ENCODE results near the gene SORD.
"Not testable (repeated sequence)": the region's sequence is repeated elsewhere in the genome, so short reads cannot be mapped to it uniquely, and the experiment has no call there.

SORD gene

DNA sequence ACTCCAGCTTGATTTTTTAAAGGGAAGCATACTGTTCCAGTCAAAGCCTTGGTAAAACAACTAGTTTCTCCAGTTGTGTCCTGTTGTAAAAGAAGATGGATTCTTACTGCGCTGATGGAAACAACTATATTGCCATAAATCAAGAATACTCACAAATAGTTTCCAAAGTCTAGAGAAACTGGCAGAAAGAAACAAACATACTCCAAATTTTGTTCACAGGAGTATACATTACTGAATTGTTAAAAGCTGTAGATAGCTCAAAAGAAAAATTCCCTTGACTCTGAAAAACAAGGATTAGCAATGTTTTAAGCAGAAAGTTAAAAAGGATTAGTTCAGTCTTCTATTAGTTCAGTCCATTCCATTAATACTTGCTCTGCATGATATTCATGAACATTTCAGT lies 27.6 kb downstream of the SORD start:
- Histone ChIP-seq H3K9ac (no peak overlapping the region), H3K36me3 (peaks cover 36 to 79% (median 74%) of the 10 kb centered on the region in 11 experiments), H3K27ac (peak overlapping the region in 5 of 11 experiments; percentile 87 to 91 (median 88); a peak in 8 of 22 replicates), H3K4me3 (peak overlapping the region in 2 of 10 experiments; percentile 6 to 41; a peak in 1 of 20 replicates), H4K20me1 (no peaks in the 10 kb centered on the region), H3K27me3 (no peaks in the 10 kb centered on the region), H3K9me3 (replicated peaks in 1 of 11) (peaks cover 16 to 74% (median 70%) of the 10 kb centered on the region in 11 experiments), H3K4me2 (no peak overlapping the region), H3K4me1 (peaks cover 0 to 29% (median 18%) of the 10 kb centered on the region in 10 experiments; a peak in 14 of 20 replicates)
- TF ChIP-seq Cebpa-rat (IDR thresholded peaks at IDR 0.05), result no peak

DNA sequence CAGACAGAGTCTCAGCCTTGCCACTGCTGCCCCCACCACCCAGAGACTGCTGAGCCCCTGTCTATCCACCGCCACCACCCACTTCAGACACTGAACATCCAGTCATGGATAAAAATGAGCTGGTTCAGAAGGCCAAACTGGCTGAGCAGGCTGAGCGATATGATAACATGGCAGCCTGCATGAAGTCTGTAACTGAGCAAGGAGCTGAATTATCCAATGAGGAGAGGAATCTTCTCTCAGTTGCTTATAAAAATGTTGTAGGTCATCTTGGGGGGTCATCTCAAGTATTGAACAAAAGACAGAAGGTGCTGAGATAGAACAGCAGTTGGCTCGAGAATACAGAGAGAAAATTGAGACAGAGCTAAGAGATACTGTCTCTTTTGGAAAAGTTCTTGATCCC lies 29.7 kb downstream of the SORD start:
- Histone ChIP-seq H3K36me3 (peaks cover 33 to 72% (median 69%) of the 10 kb centered on the region in 11 experiments), H3K9me3 (replicated peaks in 1 of 11) (peaks cover 30 to 72% (median 71%) of the 10 kb centered on the region in 11 experiments), H3K27ac (peak overlapping the region in 1 of 11 experiments; percentile 31; a peak in 2 of 22 replicates), H3K4me1 (peaks cover 0 to 25% (median 16%) of the 10 kb centered on the region in 10 experiments; a peak in 14 of 20 replicates), H3K4me3 (peak overlapping the region in 1 of 10 experiments; percentile 28; a peak in 2 of 20 replicates)
- H4K20me1 ChIP-seq, H3K9ac ChIP-seq, H3K4me2 ChIP-seq, H3K27me3 ChIP-seq: not testable (repeated sequence)

DNA sequence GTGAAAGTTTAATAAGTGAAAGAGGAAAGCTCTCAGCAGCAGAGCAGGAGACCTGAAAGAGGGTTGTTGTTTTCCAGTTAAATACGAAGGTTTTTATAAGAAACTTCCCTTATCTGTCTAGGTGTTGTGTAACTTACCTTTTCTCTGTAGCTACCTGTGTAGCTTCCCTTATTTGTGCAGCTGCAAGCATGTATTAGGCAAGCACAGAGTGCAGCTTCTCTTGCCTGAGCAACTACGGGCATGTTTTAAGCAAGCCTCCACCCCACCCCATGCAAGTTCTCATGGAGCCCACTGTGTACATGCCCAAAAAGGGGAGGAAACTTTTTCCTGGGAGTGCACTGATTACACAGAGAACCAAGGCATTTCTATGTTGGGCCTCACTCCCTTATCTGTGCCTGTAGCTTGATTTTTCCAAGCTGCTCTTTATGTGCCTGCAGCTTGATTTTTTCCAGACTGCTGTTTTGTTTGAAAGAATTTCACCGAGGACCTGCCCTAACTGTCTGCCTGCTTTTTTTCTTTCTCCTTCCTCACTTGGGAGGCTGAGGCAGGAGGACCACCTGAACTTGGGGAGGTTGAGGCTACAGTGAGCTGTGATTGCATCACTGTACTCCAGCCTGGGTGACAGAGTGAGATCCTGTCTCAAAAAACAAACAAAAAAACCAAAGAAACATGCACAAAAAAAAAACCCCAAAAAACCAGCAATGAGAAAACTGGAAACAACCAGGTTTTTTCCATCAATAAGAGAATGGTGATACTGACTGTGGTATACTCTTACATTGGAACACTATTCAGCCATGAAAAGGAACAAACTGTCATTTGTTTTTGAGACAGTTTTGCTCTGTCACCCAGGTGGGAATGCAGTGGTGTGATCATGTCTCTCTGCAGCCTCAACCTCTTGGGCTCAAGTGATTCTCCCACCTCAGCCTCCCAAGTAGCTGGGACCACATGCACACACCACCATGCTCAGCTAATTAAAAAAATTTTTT lies 36.0 kb downstream of the SORD start:
- not testable (repeated sequence) for H3K27me3 ChIP-seq, H3K4me2 ChIP-seq, H3K27ac ChIP-seq, H3K9ac ChIP-seq, H4K20me1 ChIP-seq, H3K4me3 ChIP-seq
- peaks cover 0 to 16% (median 11%) of the 10 kb centered on the region in 10 experiments; a peak in 11 of 20 replicates for H3K4me1 ChIP-seq
- H3K9me3 ChIP-seq (replicated peaks in 1 of 11), result peaks cover 30 to 35% (median 33%) of the 10 kb centered on the region in 11 experiments
- peaks cover 12 to 63% (median 44%) of the 10 kb centered on the region in 11 experiments for H3K36me3 ChIP-seq

DNA sequence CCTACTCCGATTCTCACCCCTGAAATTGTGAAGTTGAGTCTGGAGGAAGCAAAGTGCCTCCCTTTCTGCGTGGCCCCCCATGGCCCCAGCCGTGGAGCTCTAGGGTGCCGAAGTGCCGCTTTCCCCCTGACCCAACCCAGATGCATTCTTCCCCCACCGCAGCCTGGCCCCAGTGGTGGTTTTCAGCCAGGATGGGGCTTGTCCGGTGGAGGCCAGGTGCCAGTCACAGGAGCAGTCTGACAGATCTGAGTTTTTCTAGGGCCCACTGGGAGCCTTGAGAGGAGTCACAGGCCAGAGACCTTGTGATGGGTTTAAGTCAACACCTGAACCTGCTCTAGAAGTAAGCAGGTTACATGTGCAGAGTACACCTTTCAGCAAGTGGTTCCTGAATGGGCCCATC lies 39.3 kb downstream of the SORD start:
- H4K20me1 ChIP-seq, H3K27me3 ChIP-seq, H3K9ac ChIP-seq, H3K4me3 ChIP-seq: not testable (repeated sequence)
- peaks cover 0 to 16% (median 11%) of the 10 kb centered on the region in 10 experiments; a peak in 11 of 20 replicates for H3K4me1 ChIP-seq
- H3K9me3 ChIP-seq (replicated peaks in 1 of 11), result peaks cover 21 to 24% (median 23%) of the 10 kb centered on the region in 11 experiments
- H3K4me2 ChIP-seq, result peak overlapping the region in 1 of 11 experiments; percentile 49; a peak in 1 of 22 replicates
- peaks cover 22 to 85% (median 67%) of the 10 kb centered on the region in 11 experiments for H3K36me3 ChIP-seq
- H3K27ac ChIP-seq, result peak overlapping the region in 5 of 11 experiments; percentile 40 to 74 (median 65); a peak in 5 of 22 replicates

DNA sequence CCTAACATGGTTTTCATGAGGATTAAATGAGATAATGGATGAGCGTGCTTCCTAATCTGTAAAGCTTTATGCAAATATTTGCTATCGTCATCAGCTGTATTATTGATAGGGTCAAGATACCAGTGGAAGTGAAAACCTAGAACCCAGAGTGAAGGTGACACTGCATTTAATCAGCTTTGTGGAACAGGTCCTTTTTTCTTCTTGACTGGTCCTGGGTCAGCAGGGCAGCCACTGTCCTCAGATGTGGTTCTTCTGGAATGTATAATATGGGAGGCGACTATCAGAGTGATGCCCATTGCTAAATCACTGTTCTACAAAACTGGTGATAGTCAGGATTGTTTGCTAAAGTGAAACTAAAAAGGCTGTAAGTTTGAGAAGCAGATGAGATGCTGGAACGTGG lies 41.4 kb downstream of the SORD start:
- H3K4me2 ChIP-seq, result no peak overlapping the region
- peaks cover under 1 to 4% (median 2%) of the 10 kb centered on the region in 11 experiments; a peak in 19 of 22 replicates for H3K9me3 ChIP-seq (replicated peaks in 1 of 11)
- no peak for TF ChIP-seq Cebpa-rat (IDR thresholded peaks at IDR 0.05)
- H3K27ac ChIP-seq, result peak overlapping the region in 1 of 11 experiments; percentile 3; a peak in 1 of 22 replicates
- no peaks in the 10 kb centered on the region for H3K27me3 ChIP-seq
- H3K9ac ChIP-seq, result no peak overlapping the region
- no peak overlapping the region for H3K4me3 ChIP-seq
- H4K20me1 ChIP-seq, result no peaks in the 10 kb centered on the region
- H3K4me1 ChIP-seq, result peaks cover 0 to 17% (median 11%) of the 10 kb centered on the region in 10 experiments; a peak in 13 of 20 replicates
- H3K36me3 ChIP-seq, result peaks cover 19 to 84% (median 64%) of the 10 kb centered on the region in 11 experiments

DNA sequence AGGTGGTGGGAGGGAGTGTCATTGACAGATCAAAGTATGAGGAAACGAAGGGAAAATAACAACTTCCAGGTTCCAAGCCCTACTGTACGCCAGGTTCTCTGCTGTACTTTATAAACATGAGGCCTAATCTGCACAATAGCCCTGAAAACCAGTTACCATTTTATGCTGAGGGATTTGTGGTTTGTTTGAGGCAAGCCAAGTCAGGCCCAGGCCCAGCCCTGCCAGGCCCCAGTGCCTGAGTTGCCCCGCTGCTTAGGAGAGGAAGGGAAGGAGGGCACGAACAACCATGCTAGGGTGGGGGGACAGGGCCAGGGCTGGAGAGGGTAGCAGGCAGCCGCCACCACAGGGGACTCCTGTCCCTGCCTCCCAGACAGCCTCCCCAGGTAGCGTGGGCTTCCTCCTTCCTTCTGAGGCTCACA lies 47.0 kb downstream of the SORD start:
- peak overlapping the region in 1 of 11 experiments; percentile 8; a peak in 1 of 22 replicates for H3K27ac ChIP-seq
- peaks cover 13 to 65% (median 55%) of the 10 kb centered on the region in 11 experiments for H3K36me3 ChIP-seq
- H3K9ac ChIP-seq, result not testable (repeated sequence)

GRCh38 chr15:45073602-45074001 lies 50.6 kb downstream of the SORD start:
- not testable (repeated sequence) for H4K20me1 ChIP-seq; H3K9me3 ChIP-seq (replicated peaks in 1 of 11); H3K9ac ChIP-seq; H3K4me2 ChIP-seq; H3K27ac ChIP-seq; H3K27me3 ChIP-seq; H3K4me3 ChIP-seq
- Histone ChIP-seq H3K4me1 (peaks cover 0 to 19% (median 0%) of the 10 kb centered on the region in 10 experiments; a peak in 7 of 20 replicates), H3K36me3 (peaks cover 0 to 30% (median 23%) of the 10 kb centered on the region in 11 experiments)

More for the DNA sequence above, 47.0 kb downstream of the SORD start:
- not testable (repeated sequence) for H3K4me3 ChIP-seq; H3K27me3 ChIP-seq; H4K20me1 ChIP-seq; H3K9me3 ChIP-seq (replicated peaks in 1 of 11)
- Histone ChIP-seq H3K4me2 (peak overlapping the region in 2 of 11 experiments; percentile 20 to 33; a peak in 1 of 22 replicates), H3K4me1 (peaks cover 0 to 11% (median 0%) of the 10 kb centered on the region in 10 experiments; a peak in 6 of 20 replicates)

- not testable (repeated sequence) for H3K4me3 ChIP-seq; H3K4me1 ChIP-seq; H4K20me1 ChIP-seq; H3K9ac ChIP-seq; H3K27me3 ChIP-seq; H3K9me3 ChIP-seq (replicated peaks in 1 of 11)
- Histone ChIP-seq H3K36me3 (peaks cover 0 to 12% (median 8%) of the 10 kb centered on the region in 11 experiments; a peak in 15 of 22 replicates), H3K27ac (0 out of 22 replicates have a peak overlapping the region, but pooled peaks of 1 of the 11 experiments have one; percentile 40), H3K4me2 (0 out of 22 replicates have a peak overlapping the region, but pooled peaks of 1 of the 11 experiments have one; percentile 22)
These were observed 52.7 kb downstream of the SORD start for GRCh38 chr15:45075440-45076320.

DNA sequence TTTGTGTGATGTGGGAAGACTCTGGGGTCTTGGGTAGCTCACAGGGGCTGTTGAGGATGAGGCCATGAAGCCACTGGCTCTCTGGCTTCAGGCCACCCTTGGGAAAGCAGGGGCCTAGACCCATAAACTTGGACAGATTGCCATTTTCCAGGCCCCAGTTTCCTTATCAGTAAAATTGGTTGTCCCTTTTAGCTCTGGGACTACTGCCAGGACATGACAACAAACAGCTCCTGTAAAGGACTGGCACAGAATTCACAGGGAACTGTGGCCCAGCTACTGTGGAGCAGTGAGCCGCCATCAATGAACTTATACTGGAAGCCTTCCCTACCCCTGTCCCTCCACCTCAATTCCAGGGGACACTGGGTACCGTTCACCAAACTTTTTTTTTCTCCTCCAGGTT lies 54.4 kb downstream of the SORD start:
- not testable (repeated sequence) for H4K20me1 ChIP-seq; H3K27ac ChIP-seq; H3K9ac ChIP-seq; H3K4me3 ChIP-seq; H3K4me1 ChIP-seq; H3K27me3 ChIP-seq; H3K9me3 ChIP-seq (replicated peaks in 1 of 11); H3K36me3 ChIP-seq
- peak overlapping the region in 1 of 11 experiments; percentile 46; a peak in 1 of 22 replicates for H3K4me2 ChIP-seq

- not testable (repeated sequence) for H3K4me1 ChIP-seq; H3K36me3 ChIP-seq; H3K4me3 ChIP-seq; H3K9me3 ChIP-seq (replicated peaks in 1 of 11); H3K4me2 ChIP-seq; H4K20me1 ChIP-seq; H3K27ac ChIP-seq; H3K27me3 ChIP-seq; H3K9ac ChIP-seq
These were observed 56.2 kb downstream of the SORD start for GRCh38 chr15:45079201-45079600.

- H3K9ac ChIP-seq; H3K4me3 ChIP-seq; H4K20me1 ChIP-seq; H3K9me3 ChIP-seq (replicated peaks in 1 of 11); H3K27ac ChIP-seq; H3K27me3 ChIP-seq; H3K4me1 ChIP-seq; H3K4me2 ChIP-seq; H3K36me3 ChIP-seq: not testable (repeated sequence)
These were observed 56.7 kb downstream of the SORD start for GRCh38 chr15:45079628-45080246.

DNA sequence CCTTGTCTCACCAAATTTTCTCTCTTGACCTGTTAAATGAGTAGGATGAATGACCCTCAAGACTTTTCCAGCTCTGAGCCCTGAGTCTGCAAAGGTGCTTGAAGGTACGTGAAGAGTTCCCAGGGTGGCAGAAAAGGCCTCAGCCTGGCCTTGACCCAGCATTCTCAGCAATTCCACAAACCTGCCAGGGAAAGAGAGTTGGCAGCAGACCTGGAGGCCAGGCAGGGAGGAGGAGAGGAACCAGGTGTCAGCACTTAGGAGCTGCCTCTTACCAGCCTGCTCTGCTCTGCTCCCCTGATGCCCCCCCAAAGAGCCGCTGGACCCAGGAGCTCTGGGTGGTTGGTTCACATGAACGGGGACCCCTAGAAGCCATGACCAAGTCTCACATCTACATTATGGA lies 57.6 kb downstream of the SORD start:
- not testable (repeated sequence) for H3K4me1 ChIP-seq; H3K9ac ChIP-seq; H3K4me2 ChIP-seq; H3K4me3 ChIP-seq; H3K9me3 ChIP-seq (replicated peaks in 1 of 11); H3K36me3 ChIP-seq; H3K27me3 ChIP-seq; H3K27ac ChIP-seq; H4K20me1 ChIP-seq
